Retinal pigment epithelial cell (primary cell): ENCODE results near the gene RAB5IF.

ENCODE experiments used
- DNase-seq: peaks from one replicate; pipeline ENCODE4 v3.0.0-alpha.2; 2010; ENCODE audit warnings: low read depth
- H3K4me3 ChIP-seq: 2 replicates; pipeline ENCODE4 v1.5.1; 2011; ENCODE audit warnings: mild to moderate bottlenecking, low read length, control low read depth, moderate library complexity
- TF ChIP-seq, protein P1 (sequence below): conservative IDR thresholded peaks from 2 replicates; pipeline ENCODE4 v1.5.1; 2011; ENCODE audit warnings: low read depth, low read length, control low read depth, inconsistent platforms

RAB5IF gene

DNA sequence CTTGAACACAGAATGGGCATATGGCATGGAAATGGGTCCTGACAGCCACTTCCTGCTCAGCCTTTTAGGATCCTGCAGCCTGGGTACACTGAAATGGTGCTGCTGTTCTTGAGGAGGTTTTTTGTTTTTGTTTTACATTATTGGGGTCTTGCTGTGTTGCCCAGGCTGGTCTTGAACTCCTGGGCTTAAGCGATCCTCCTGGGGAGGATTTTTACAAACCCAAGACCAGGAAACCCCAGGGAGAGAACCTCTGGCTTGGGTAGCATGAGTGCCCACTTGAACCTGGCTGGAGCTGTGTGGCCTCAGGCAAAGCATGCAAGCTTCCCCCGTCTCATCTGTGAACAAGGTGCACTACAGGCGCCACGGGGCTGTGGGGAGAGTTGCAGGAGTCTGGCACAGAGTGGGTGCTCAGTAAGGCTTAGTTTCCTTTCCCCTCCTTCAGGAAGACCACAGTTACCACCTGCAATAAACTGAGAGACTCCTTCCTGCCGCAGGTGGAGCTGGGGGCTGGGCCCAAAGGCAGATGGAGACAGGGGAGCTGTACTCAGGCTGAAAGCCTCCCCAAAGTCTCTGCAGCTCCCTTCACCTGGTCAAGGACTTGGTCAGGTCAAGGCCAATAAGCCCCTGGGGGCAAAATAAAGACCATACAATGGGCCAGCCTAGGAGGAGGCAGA, 38.6 kb downstream of the RAB5IF start:
- no peak for DNase-seq
- TF ChIP-seq, protein P1, sequence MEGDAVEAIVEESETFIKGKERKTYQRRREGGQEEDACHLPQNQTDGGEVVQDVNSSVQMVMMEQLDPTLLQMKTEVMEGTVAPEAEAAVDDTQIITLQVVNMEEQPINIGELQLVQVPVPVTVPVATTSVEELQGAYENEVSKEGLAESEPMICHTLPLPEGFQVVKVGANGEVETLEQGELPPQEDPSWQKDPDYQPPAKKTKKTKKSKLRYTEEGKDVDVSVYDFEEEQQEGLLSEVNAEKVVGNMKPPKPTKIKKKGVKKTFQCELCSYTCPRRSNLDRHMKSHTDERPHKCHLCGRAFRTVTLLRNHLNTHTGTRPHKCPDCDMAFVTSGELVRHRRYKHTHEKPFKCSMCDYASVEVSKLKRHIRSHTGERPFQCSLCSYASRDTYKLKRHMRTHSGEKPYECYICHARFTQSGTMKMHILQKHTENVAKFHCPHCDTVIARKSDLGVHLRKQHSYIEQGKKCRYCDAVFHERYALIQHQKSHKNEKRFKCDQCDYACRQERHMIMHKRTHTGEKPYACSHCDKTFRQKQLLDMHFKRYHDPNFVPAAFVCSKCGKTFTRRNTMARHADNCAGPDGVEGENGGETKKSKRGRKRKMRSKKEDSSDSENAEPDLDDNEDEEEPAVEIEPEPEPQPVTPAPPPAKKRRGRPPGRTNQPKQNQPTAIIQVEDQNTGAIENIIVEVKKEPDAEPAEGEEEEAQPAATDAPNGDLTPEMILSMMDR = no peak
- H3K4me3 ChIP-seq = no peak overlapping the region

DNA sequence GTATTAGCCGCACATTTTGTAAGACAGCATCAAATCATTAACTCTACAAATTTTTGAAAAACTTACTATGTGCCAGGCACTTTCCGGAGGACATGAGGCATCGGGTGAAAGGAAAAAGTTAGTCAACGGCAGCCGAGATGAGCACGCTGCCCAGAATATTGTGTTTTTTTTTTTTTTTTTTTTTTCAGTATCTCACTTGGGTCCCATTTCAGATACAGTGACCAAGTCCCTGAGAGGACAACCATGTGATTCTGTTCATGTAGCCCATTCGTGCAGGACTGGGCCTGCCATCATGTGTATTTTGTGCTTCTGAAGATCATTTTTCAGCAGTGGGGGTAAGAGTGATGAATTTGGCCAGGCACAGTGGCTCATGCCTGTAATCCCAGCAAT, 39.1 kb downstream of the RAB5IF start:
- TF ChIP-seq, protein P1 = no peak
- no peak for DNase-seq
- H3K4me3 ChIP-seq = no peak overlapping the region

DNA sequence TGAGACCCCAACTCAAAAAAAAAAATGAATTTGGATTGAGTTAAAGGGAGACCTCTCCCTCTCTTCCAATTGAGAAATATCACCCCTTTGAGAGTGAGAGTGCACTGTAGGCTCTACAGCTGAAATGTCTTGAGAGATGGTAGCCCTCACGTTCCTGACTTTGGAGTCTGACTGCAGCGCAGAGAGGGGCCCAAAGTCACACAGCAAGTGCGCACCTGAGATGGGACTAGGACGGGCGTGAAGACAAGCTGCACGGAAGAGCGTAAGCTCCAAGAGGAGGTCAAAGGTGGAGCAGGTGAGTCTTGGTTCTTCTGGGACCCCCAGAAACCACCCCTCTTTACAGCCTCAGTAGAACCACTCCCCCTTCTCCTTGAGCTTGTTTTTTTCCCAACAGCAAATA, 39.8 kb downstream of the RAB5IF start:
- TF ChIP-seq, protein P1 = no peak
- no peak for DNase-seq
- H3K4me3 ChIP-seq = no peak overlapping the region

DNA sequence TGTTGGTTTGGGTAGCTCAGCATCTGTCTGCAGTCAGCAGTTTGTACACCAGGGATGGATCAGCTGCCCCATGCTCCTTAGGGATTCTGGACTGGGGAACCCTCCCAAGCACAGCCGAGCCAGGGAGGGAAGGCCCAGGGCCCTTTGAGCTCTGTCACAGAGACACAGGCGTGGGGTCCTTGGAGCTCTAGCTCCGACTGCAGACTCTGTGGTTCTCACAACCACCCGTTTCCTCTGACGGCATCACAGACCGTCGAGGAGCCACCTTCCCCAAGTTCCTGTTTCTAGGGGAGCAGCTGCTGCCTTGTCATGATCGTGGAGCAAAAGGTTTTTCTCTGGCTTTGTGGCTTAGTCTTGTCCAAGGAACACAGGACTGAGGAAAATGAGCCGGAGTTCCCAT, 40.4 kb downstream of the RAB5IF start, which contains the start of gene SLA2:
TSS of gene SLA2 (minus strand) at position 199 of the 400 bp plus-strand sequence. CDS start 4,861 bp downstream, outside the sequence.
- TF ChIP-seq, protein P1 = no peak
- H3K4me3 ChIP-seq = no peak within 1 kb of the TSS
- DNase-seq = no peak

DNA sequence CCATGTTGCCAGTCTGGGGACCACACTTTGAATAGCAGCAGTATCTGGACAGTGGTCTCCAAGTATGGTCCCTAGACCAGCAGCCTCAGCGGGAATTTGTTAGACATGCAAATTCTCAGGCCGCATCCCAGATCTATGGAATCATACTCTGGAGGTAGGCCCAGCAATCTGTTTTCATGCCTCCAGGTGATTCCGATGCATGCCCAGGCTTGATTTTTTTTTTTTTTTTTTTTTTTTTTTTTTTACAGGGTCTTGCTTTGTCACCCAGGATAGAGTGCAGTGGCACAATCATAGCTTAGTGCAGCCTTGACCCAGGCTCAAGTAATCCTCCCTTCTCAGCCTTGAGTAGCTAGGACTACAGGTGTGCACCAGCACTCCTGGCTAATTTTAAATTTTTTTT, 41.1 kb downstream of the RAB5IF start:
- no peak for DNase-seq
- H3K4me3 ChIP-seq = no peak overlapping the region
- TF ChIP-seq, protein P1 = no peak

DNA sequence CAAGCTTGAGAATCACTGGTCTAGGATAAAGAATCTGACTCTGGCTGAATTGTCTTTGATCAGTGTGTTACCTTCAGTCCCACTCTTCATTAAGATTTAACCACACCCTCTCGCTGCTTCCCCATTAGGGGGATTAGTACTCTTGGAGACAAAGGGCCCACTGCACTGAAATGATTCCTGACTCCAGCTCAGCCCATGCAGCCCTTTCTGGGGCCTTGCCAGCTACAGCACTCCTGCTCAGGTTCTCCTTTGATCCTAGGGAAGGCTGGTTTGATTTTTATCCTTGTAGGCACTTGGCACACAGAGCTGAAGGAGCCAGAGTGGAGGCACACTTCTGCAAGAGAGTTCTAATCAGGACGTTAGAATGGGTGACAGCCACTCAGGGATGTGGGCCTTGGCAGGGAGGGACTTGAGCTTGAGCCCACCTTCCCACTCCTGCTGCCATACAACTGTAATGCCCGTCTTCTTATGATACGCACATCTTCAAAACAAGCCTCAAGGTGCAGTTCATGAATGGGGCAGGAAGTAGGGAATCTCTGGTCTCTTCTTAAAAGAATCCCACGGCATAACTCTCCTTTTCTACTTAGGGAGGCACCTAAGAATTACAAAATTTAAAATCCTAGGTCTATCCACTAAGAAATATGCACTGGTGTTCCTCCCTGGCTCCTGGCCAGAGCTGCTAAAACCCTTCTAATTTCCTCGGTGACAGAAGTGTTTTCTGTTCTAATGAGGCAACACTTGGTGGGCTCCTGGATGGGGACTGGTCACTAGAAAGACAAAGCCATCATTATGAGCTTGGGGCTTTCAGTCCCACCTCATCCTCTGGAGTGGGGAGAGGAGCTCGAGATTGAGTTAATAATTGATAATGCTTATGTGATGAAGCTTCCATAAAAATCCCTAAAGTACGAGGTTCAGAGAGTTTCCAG, 41.9 kb downstream of the RAB5IF start:
- TF ChIP-seq, protein P1 = no peak
- no peak overlapping the region for H3K4me3 ChIP-seq
- no peak for DNase-seq
